GM19455 (cell line): Measurements from ENCODE around the gene LIX1L.
A peak's percentile ranks its signal among the peaks of the same experiment; 100 is the strongest.
"Not testable (repeated sequence)": the region's sequence is repeated elsewhere in the genome, so short reads cannot be mapped to it uniquely, and the experiment has no call there.

Source experiments
- ATAC-seq: cut with Tn5 transposase; IDR thresholded peaks from one replicate; pipeline ENCODE4 v1.9.1; 2021; ENCODE audit not compliant: unreplicated experiment

Gene LIX1L

DNA sequence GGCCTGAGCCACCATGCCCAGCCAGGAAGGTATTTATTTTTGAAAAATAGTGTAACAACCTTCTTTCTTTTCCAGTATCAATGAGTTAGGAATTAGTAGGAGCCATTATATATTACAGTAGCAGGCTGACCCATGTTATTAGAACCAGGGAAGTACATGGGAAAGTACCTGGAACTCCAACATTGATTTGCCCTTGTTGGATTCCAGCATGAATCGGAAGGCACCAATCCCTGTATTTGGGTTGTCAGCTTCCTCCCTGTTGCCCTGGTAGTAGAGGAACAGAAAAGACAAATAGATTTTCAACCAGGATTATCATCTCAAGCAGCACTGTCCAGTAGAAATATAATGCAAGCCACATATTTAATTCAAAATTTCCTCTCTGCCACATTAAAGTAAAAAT, 20.4 kb downstream of the LIX1L start:
- no peak for ATAC-seq

DNA sequence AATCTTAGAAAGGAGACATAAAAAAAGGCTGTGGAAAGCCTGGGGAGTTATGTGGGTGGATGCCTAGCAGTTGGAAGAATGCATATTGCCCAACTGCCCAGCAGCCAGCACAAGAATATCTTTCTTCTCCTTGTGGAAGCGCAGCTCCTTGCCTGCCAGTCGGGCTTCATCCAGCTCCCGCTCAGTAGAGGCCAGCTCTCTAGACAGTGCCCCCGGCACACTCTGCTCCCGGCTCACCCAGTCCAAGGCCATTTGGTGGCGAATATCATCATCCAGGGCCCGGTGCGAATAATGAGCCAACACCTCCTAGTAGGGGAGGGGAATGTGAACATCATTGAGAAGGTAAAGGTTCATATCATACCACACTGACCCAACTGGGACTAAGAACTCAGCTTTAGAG, 21.6 kb downstream of the LIX1L start:
- no peak for ATAC-seq

DNA sequence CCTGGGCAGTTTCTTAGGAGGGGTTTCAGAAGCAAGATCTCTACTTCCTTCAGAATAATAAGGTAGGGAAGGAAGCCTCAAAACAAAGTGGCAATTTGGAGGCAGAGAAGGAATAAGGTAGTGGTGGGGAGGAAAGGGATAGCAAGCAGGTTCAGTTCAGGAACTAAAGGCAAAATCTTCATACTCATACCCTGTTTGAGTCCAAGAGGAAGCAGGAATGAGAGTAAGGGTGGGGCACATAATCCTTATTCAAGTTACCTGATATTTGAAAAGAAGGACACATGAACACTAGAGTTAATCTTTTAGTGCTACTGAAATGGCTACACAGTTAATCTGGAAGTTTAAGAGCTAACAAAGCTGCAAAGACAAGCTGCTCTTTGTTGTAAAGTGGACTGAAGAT, 22.1 kb downstream of the LIX1L start:
- ATAC-seq, result no peak

GRCh38 chr1:145932522-145933009, 25.3 kb downstream of the LIX1L start:
- ATAC-seq, result not testable (repeated sequence)

- ATAC-seq, result no peak
These were observed 29.7 kb downstream of the LIX1L start for GRCh38 chr1:145927916-145928643.

DNA sequence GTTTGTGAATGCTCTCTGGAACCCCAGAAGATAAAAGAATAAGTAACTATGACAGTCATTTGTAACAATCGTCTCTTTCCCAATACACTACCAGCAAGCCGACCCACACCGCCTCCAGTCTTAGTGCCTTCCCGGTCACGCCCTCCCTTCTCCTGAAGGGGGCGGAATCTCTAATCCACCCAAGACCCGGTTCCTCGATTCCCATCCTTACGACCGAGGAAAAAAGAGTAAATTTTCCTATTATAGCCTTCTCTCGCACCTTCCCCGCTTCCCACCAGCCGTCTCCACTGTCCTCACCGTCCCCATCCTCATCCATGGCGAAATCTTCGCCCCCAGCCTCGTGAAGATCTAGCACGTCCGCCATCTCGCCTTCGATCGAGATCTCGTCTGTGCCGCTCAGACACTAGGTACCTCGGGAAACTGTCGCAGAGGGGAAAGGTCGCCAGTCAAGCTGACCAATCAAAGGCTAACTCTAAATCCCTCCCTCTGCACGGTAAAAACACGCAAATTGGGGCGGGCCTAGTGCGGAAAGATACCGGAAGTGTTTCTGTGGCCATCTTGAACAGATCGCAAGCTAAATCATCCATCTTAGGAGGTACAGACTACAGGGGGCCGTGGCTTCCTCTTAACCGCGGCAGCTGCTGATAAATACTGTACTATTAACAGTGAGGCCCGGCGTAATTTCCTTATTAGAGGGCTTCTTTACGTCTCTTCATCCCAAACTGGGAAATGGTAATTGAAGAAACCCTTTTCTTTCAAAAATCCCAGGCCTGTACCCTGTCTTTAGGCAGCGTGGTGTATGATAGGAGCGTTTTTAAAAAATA, 30.5 kb downstream of the LIX1L start, which contains the start of gene RBM8A:
TSS of gene RBM8A (minus strand) at position 422 of the 824 bp plus-strand sequence. CDS start at position 364, 58 bp downstream.
- ATAC-seq, result peak; percentile 97

GRCh38 chr1:145926686-145927062, 31.1 kb downstream of the LIX1L start:
- peak; percentile 2 for ATAC-seq

GRCh38 chr1:145922266-145922665, 35.6 kb downstream of the LIX1L start:
- no peak for ATAC-seq

DNA sequence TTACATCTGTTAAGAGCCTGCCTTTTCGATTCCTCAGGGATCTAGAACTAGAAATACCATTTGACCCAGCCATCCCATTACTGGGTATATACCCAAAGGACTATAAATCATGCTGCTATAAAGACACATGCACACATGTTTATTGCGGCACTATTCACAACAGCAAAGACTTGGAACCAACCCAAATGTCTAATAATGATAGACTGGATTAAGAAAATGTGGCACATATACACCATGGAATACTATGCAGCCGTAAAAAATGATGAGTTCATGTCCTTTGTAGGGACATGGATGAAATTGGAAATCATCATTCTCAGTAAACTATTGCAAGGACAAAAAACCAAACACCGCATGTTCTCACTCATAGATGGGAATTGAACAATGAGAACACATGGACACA, 37.5 kb downstream of the LIX1L start:
- not testable (repeated sequence) for ATAC-seq

DNA sequence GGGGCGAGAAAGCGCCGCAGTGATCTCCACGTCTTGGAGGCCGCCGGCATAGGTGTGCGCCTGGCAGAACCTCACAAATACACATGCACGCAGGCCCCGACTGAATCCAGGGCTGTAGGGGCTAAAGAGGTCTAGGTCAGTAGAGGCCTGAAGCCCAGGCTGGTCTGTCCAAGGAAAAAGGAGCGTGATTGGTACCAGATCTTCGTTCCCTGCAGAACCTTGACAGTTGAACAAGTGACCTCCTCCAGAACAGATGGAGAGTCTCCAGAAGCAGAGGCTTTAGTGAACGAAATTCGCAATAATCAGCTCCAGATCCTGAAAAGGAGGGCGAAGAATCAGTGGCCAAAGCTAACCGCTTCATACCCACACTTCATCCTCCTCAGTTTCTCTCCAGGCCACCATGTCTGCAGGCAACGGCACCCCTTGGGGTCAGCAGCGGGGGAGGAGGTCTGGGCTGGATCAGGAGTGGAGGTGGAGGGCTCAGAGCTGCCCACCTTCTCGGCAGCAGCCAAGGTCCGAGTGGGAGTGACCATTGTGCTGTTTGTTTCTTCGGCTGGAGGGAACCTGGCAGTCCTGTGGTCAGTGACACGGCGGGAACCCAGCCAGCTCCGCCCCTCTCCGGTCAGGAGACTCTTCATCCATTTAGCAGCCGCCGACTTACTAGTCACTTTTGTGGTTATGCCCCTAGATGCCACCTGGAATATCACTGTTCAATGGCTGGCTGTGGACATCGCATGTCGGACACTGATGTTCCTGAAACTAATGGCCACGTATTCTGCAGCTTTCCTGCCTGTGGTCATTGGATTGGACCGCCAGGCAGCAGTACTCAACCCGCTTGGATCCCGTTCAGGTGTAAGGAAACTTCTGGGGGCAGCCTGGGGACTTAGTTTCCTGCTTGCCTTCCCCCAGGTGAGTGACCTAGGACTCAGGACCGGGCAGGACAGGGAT, 38.6 kb downstream of the LIX1L start:
- peak; percentile 82 for ATAC-seq

DNA sequence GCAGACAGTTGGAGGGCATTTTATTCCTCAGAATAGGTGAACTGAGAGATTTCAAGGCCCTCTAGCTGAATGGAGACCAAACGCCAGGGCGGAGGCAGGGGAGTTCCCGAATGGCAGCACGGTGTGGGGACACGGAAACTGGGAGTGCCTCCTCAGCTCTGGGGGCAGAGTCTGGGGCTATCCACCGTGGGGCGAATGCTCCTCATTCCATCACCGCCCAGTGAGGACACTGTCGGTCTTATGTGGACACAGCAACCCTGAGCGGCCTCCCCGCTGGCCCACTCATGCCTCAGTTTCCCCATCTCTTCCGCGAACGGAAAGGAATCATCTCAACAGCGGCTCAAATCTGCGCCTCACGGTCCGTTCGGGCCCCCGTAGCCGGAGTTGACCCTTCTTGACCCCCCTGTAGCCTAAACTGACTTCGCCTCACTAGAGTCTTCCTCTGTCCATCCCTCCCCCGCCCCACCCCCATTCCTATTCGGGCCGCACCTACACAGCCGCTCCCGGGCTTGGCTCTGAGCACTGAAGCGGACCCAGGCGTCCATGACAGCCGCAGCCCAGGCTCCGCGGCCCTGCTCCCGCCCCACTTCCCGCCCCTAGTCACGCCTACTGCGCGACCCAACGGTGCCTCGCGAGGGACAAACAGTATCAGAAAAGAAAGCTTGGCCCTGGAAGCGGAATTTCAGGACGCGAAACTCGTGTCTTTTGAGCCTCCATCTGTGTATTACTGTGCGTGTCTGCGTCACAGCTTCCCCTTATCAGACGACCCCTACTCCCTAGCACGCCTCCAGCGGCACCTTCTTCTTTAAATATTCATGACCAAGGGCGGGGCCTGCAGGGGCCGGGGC, 39.4 kb downstream of the LIX1L start, which contains the start of gene PEX11B:
TSS of gene PEX11B (minus strand) at position 574 of the 848 bp plus-strand sequence. CDS start at position 545, 29 bp downstream.
- ATAC-seq, result peak; percentile 81

DNA sequence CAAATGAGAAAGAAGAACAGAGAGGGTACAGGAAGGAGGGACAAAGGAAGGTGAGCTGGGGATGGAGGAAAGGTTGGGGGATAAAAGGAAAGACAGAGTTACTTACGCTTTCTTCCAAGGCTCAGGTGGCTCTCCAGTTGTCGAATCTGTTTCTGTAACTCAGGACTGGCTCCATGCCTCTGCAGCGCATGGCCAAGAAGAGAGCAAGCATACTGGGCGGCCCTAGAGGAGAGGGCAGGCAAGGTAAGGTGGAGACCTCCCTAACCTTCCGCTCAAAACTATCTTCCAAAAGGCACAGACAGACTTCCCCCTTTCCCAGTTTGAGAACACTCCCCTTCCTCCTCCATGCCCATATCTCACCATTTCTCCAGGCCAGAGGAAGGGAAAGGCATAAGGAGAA, 40.2 kb downstream of the LIX1L start:
- ATAC-seq, result no peak

GRCh38 chr1:145916745-145917144, 41.1 kb downstream of the LIX1L start:
- ATAC-seq, result no peak

DNA sequence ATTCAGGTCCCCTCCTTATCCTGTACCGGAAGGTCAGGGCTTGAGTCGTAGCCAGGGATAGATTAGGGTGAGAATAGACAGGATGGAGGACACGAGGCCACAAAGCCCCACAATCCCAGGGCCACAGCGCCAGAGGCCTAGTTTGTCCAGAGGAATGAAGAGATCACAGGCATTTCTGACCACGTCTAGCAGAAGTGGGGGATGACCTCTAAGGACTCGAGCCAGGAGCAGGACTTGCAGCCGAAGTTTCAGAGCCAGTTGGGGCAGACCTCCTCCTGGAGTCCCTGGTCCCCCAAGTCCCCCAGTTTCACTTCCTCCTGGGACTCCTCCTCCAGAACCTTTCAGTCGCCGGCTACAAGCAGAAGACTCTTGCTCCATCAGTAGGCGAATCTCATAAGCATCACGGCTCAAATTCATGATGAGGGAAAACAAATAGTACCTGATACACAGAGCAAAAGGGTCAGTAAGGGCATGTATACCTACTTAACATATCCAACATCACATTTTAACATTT, 45.6 kb downstream of the LIX1L start:
- ATAC-seq, result no peak

DNA sequence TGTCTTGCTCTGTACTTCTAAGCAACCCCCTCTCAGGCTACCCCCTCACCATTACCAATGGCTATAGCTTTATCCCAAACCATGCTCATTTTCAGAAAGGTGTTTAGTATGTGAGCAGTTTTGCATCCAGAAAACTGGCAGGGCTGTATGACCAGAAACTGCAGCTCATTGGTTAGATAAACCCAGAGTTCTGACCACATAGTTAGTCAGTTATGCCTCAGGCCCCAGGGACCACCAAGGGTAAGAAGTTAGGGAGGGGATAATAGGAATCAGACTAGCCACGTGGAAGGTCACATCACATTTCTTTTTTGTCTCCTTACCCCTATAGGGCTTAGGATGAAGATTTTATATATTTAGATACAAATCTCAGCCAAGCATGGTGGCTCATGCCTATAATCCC, 49.2 kb downstream of the LIX1L start:
- no peak for ATAC-seq

DNA sequence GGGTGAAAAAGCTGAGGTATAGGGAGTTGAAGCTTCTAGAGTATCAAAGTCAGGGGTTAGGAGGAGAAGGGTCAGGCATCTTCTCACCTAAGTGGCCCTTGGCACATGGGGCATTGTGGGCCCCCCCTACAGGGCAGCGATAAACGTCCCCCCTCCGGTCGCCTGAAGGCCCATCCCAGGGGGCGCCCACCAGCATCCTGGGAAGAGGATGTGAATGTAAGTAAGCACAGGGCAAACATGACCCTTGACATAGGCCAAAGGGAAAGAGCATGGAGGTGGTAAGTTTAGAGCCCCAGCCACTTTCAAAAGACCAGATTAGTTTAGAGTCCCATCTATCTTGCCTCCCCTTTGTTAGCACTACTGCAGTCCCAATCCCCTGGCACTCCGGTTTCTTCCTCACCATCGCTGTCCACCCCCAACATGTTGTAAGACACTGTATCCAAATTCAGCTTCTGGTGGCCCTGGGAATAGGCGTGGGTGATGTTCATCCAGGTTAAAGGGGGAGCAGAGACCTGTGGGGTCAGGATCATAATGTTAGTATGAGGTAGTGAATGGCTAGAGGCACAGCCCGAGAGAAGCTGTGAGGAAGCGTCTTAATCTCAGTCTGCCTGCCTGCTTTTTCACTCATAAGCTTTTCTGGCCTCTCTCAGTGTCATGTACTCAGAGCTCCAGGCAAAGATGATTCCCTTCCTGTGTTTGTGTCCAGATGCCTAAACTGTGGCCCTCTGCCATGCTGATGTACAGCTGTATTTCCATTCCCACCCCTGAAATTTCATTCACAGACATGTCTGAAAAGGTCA, 50.7 kb downstream of the LIX1L start:
- ATAC-seq, result no peak

- ATAC-seq, result no peak
These were observed 56.4 kb downstream of the LIX1L start for GRCh38 chr1:145901312-145902021.

GRCh38 chr1:145898756-145899155, 59.1 kb downstream of the LIX1L start:
- ATAC-seq, result no peak
